Trophoblast cell (in vitro differentiated cells and primary cell): ENCODE measurements around the gene EEA1.

Source experiments
- DNase-seq, 2 donors: peaks; one replicate each; pipeline ENCODE4 v3.0.0-alpha.2; 2016
- H2AFZ ChIP-seq: 2 replicates; pipeline ENCODE4 v1.6.1; 2013; ENCODE audit warnings: low read length, moderate library complexity, mild to moderate bottlenecking; ENCODE audit not compliant: insufficient read depth, poor library complexity
- H2AK5ac ChIP-seq: 2 replicates; pipeline ENCODE4 v1.6.1; 2013; ENCODE audit warnings: mild to moderate bottlenecking, low read length
- H2BK120ac ChIP-seq: 2 replicates; pipeline ENCODE4 v1.6.1; 2013; ENCODE audit warnings: low read length, mild to moderate bottlenecking, moderate library complexity; ENCODE audit not compliant: insufficient read depth, poor library complexity
- H2BK12ac ChIP-seq: 2 replicates; pipeline ENCODE4 v1.6.1; 2013; ENCODE audit warnings: mild to moderate bottlenecking, low read length, moderate library complexity
- H2BK5ac ChIP-seq: 2 replicates; pipeline ENCODE4 v1.6.1; 2013; ENCODE audit warnings: low read length, low read depth, moderate library complexity, mild to moderate bottlenecking; ENCODE audit not compliant: poor library complexity
- H3K14ac ChIP-seq: 2 replicates; pipeline ENCODE4 v1.6.1; 2013; ENCODE audit warnings: mild to moderate bottlenecking, low read length
- H3K18ac ChIP-seq: 2 replicates; pipeline ENCODE4 v1.6.1; 2013; ENCODE audit warnings: mild to moderate bottlenecking, low read length
- H3K23ac ChIP-seq: 2 replicates; pipeline ENCODE4 v1.6.1; 2013; ENCODE audit warnings: low read length
- H3K27ac ChIP-seq: 2 replicates; pipeline ENCODE4 v1.5.1; 2013; ENCODE audit warnings: low read depth, mild to moderate bottlenecking, inconsistent platforms, low read length, moderate library complexity
- H3K27me3 ChIP-seq: 2 replicates; pipeline ENCODE4 v1.6.1; 2013; ENCODE audit warnings: inconsistent platforms, mild to moderate bottlenecking, low read length, moderate library complexity; ENCODE audit not compliant: insufficient read depth
- H3K36me3 ChIP-seq, 2 experiments: 1 replicate in 1 of 2; 2 replicates in 1 of 2; pipeline ENCODE4 v1.6.1; 2013; ENCODE audit warnings: low read length in 2 of 2, mild to moderate bottlenecking in 2 of 2, moderate library complexity in 1 of 2; ENCODE audit not compliant: insufficient read depth in 2 of 2, control insufficient read depth in 1 of 2
- H3K4ac ChIP-seq: 2 replicates; pipeline ENCODE4 v1.6.1; 2013; ENCODE audit warnings: low read depth, mild to moderate bottlenecking, low read length, moderate library complexity
- H3K4me1 ChIP-seq, 2 experiments: 1 replicate in 1 of 2; 2 replicates in 1 of 2; pipeline ENCODE4 v1.6.1; 2013; ENCODE audit warnings: low read length in 2 of 2, mild to moderate bottlenecking in 2 of 2, moderate library complexity in 1 of 2; ENCODE audit not compliant: insufficient read depth in 2 of 2, control insufficient read depth in 1 of 2
- H3K4me2 ChIP-seq: 2 replicates; pipeline ENCODE4 v1.6.1; 2013; ENCODE audit warnings: inconsistent platforms, mild to moderate bottlenecking, low read length, moderate library complexity
- H3K4me3 ChIP-seq: 2 replicates; pipeline ENCODE4 v1.5.1; 2013; ENCODE audit warnings: mild to moderate bottlenecking, low read depth, low read length, inconsistent platforms
- H3K79me1 ChIP-seq: one replicate; pipeline ENCODE4 v1.6.1; 2013; ENCODE audit warnings: low read length
- H3K79me2 ChIP-seq: 2 replicates; pipeline ENCODE4 v1.6.1; 2013; ENCODE audit warnings: low read length, mild to moderate bottlenecking; ENCODE audit not compliant: control insufficient read depth, insufficient read depth, poor library complexity
- H3K9ac ChIP-seq: 2 replicates; pipeline ENCODE4 v1.6.1; 2013; ENCODE audit warnings: mild to moderate bottlenecking, low read length
- H3K9me3 ChIP-seq: 2 replicates; pipeline ENCODE4 v1.6.1; 2013; ENCODE audit warnings: low read depth, mild to moderate bottlenecking, control low read depth, inconsistent platforms, low read length; ENCODE audit not compliant: insufficient read depth
- H4K12ac ChIP-seq: 2 replicates; pipeline ENCODE4 v1.6.1; 2013; ENCODE audit warnings: low read depth, mild to moderate bottlenecking, low read length, moderate library complexity
- H4K8ac ChIP-seq: 2 replicates; pipeline ENCODE4 v1.6.1; 2013; ENCODE audit warnings: low read depth, mild to moderate bottlenecking, low read length, moderate library complexity
- H4K91ac ChIP-seq: one replicate; pipeline ENCODE4 v1.6.1; 2013; ENCODE audit warnings: low read depth, mild to moderate bottlenecking, low read length, moderate library complexity
- WGBS: extraction: QIAGEN DNeasy Blood & Tissue Kit; methylation state at CpG from one replicate; pipeline ENCODE4 v1.1.7; 2013; ENCODE audit warnings: missing lambda C conversion rate; ENCODE audit not compliant: insufficient read length, insufficient coverage; ENCODE audit errors: extremely low coverage; 5-methylcytosine and 5-hydroxymethylcytosine counted together

The EEA1 gene

GRCh38 chr12:92926549-92926948, 2.5 kb downstream of the EEA1 start:
- H3K18ac ChIP-seq: no peak overlapping the region

GRCh38 chr12:92921877-92922276, 7.2 kb downstream of the EEA1 start:
- Histone ChIP-seq H2AFZ (no peak overlapping the region), H2BK5ac (no peak overlapping the region), H3K9me3 (no peaks in the 10 kb centered on the region), H2BK120ac (no peak overlapping the region), H3K79me1 (no peaks in the 10 kb centered on the region), H3K4me2 (no peak overlapping the region), H3K27ac (no peak overlapping the region), H2BK12ac (no peak overlapping the region), H3K4ac (no peak overlapping the region), H4K8ac (no peak overlapping the region), H3K14ac (no peak overlapping the region), H2AK5ac (no peak overlapping the region), H3K18ac (no peak overlapping the region), H4K91ac (no peak overlapping the region), H3K27me3 (no peaks in the 10 kb centered on the region), H3K4me1 (peaks cover 2 to 3% of the 10 kb centered on the region in 2 experiments), H3K36me3 (no peaks in the 10 kb centered on the region), H3K4me3 (no peak overlapping the region), H3K9ac (no peak overlapping the region), H3K23ac (no peak overlapping the region), H3K79me2 (peaks cover 4% of the 10 kb centered on the region), H4K12ac (no peak overlapping the region)
- no peak for DNase-seq
- no CpG with 5 or more reads among the region's 1 CpG for WGBS

More at GRCh38 chr12:92926549-92926948, 2.5 kb downstream of the EEA1 start:
- Histone ChIP-seq H2BK12ac (peak overlapping the region; percentile 72), H3K4me1 (peaks cover 6% of the 10 kb centered on the region in 2 experiments), H2BK120ac (peak overlapping the region; percentile 39), H3K27me3 (no peaks in the 10 kb centered on the region), H3K23ac (no peak overlapping the region), H3K4ac (peak overlapping the region; percentile 88), H4K12ac (no peak overlapping the region), H3K36me3 (no peaks in the 10 kb centered on the region), H2BK5ac (no peak overlapping the region), H3K79me2 (peaks cover 9% of the 10 kb centered on the region), H4K91ac (no peak overlapping the region), H3K79me1 (peaks cover 12% of the 10 kb centered on the region), H3K14ac (peak overlapping the region; percentile 85), H2AFZ (no peak overlapping the region), H3K4me3 (no peak overlapping the region), H3K9me3 (no peaks in the 10 kb centered on the region), H4K8ac (no peak overlapping the region), H3K9ac (no peak overlapping the region), H3K27ac (no peak overlapping the region), H3K4me2 (no peak overlapping the region), H2AK5ac (peak overlapping the region; percentile 79)
- no CpG with 5 or more reads among the region's 4 CpGs for WGBS
- no peak for DNase-seq

- no CpG with 5 or more reads among the region's 2 CpGs for WGBS
- Histone ChIP-seq H4K12ac (no peak overlapping the region), H3K79me2 (no peaks in the 10 kb centered on the region)
Measured at GRCh38 chr12:92915365-92915764, 13.7 kb downstream of the EEA1 start.

GRCh38 chr12:92914170-92914569, 14.9 kb downstream of the EEA1 start:
- no peak overlapping the region for H4K8ac ChIP-seq
- no peak overlapping the region for H2BK5ac ChIP-seq
- H3K14ac ChIP-seq: no peak overlapping the region
- no peak overlapping the region for H3K18ac ChIP-seq
- no peaks in the 10 kb centered on the region for H3K4me1 ChIP-seq
- no peaks in the 10 kb centered on the region for H3K79me1 ChIP-seq
- H3K9me3 ChIP-seq: no peaks in the 10 kb centered on the region
- no peak overlapping the region for H2BK120ac ChIP-seq
- no peaks in the 10 kb centered on the region for H3K79me2 ChIP-seq
- H3K4me3 ChIP-seq: no peak overlapping the region
- no peak overlapping the region for H3K4ac ChIP-seq
- H3K27ac ChIP-seq: no peak overlapping the region
- H4K91ac ChIP-seq: no peak overlapping the region
- no peak overlapping the region for H4K12ac ChIP-seq
- no peak overlapping the region for H2BK12ac ChIP-seq
- no peak for DNase-seq
- no CpG with 5 or more reads among the region's 4 CpGs for WGBS
- no peak overlapping the region for H2AK5ac ChIP-seq
- H2AFZ ChIP-seq: no peak overlapping the region
- no peak overlapping the region for H3K4me2 ChIP-seq
- H3K23ac ChIP-seq: no peak overlapping the region
- peaks cover 0 to 5% of the 10 kb centered on the region in 2 experiments for H3K36me3 ChIP-seq
- H3K9ac ChIP-seq: no peak overlapping the region
- no peaks in the 10 kb centered on the region for H3K27me3 ChIP-seq

More at GRCh38 chr12:92915365-92915764, 13.7 kb downstream of the EEA1 start:
- Histone ChIP-seq H3K4me3 (no peak overlapping the region), H3K4ac (no peak overlapping the region), H3K36me3 (peaks cover 0 to 3% of the 10 kb centered on the region in 2 experiments), H2AK5ac (no peak overlapping the region), H3K14ac (no peak overlapping the region), H3K27me3 (no peaks in the 10 kb centered on the region), H2BK120ac (no peak overlapping the region), H4K91ac (no peak overlapping the region), H3K4me2 (no peak overlapping the region), H3K4me1 (no peaks in the 10 kb centered on the region), H2BK5ac (no peak overlapping the region), H3K9me3 (no peaks in the 10 kb centered on the region), H3K9ac (no peak overlapping the region), H4K8ac (no peak overlapping the region), H2AFZ (no peak overlapping the region), H3K23ac (no peak overlapping the region), H3K79me1 (no peaks in the 10 kb centered on the region), H3K18ac (no peak overlapping the region), H3K27ac (no peak overlapping the region), H2BK12ac (no peak overlapping the region)
- DNase-seq: no peak
